Measurements from ENCODE around the gene TSSK2.

TSSK2 gene

DNA sequence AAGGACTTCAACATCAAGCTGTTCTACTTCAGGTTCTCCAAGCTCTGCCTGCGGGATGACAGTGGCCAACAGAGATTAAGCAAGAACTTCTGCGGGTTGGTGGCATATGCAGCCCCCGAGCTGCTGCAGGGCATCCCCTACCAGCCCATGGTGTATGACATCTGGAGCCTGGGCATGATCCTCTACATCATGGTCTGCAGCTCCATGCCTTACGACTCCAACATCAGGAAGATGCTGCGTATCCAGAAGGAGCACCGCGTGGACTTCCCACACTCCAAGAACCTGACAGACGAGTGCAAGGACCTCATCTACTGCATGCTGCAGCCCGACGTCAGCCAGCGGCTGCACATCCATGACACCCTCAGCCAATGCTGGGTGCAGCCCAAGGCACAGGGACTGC is 6.1 kb upstream of the TSSK2 start:
- no peak for DNase-seq (ENCODE audit: low read depth)

DNA sequence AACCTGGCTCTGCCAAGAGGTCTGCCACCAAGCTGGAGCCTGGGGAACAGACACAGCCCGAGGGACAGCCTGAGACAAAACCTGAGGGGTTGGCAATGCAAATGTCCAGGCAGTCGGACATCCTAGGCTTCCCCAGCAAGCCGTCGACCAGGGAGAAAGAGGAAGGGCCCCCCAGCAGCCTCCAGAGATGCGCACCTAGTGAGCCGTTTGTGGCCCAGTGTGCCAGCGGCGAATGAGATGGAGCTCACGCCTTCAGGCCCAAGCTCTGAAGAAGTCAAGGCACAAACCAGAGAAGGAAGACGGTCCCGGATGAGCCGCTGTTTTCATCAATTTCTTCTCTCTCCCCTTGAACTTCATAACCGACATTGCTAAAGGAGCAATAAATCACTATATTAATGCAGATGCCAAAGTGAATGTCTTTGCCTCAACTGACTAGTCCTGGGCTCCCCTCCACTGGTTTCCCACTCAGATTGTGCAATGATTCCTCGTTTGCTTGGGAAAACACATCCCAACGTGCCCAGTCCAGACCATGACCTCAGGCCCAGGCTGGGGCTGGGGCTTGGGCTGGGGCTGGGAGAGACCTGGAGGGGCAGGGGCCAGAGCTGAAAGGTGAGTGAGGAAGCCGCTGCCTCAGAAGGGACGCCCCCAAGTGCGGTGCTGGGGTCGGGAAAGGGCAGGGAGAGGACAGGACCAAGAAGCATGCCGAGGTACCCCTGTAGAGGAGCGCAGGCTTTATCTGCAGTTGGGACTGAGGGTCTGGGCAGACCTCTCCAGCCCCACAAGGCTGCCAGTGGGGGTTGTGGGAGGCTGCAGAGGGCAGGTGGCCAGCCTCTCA is 5.4 kb upstream of the TSSK2 start:
- no peak for DNase-seq (ENCODE audit: low read depth)

DNA sequence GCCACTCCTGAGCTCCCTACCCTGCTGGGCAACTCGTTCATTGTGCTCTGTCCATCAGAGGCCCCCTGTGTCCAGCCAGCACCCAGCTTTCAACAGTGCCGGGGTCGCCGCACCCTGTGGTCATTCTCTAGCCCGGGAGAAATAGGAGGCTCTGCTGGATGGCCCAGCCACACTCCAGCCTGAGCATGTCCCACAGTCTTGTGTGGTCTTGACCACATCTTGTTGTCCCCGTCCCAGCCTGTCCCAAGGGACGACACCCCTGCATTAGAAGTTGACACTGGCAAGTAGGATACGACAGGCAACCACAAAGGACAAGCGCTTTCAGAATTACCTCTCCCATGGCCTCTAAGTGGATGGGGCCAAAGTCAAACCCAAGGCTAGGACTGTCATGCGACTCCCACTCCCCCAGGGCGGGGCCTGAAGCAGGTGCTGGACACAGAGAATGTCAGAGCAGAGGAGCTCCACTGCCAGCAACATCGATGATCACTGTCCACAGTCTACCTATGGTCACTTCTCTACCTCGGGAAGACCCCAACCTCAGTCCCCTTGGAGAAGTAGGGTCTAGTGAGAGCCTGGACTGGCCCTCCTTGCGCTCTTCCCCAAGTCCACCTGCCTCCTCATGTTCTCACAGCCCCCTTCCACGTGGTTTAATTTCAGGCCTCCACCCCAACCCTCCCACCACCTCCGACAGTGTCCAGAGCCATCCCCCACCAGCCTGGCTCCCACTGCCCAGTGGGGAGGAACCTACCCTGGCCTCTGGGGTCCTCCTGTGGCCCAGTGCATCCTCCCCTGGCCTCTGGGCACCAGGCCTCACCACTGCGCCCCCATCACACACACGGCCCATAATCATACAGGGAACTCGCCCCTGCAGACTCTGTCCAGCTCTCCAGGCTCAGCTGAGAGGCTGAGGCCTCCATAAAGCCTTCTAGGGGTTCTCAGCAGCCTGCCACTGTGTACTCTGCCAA is 4.5 kb upstream of the TSSK2 start:
- DNase-seq (ENCODE audit: low read depth) = no peak

DNA sequence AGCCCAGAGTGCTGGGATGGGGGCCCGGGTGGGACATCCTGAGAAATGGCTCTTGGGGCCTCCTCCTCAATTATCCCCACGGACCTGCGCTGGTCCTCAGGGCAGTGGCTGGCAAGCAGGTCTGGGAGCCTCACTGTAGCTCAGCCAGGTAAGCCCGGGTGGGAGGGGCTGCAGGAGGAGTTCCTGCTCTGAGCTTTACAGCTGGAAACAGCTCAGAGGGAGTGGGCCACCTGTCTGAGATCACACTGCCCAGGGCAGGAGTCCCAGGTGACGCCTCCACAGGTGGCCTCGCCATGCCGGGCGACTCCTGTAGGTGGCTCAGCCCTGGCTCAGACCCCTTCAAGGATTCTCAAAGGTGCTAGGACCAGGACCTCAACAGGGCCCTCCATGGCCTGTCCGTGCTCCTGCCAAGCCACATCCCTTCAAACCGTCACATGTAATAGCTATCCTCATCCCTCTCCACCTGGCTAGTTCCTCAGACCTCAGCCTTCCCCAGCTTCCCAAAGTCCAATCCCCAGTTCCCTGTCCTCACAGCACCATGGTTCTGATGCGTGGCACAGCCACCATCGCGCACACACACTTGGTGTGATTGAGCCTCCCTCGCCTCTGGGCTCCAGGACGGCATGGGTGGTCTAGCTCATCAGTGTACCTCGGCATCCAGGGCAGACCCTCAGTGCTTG is 3.6 kb upstream of the TSSK2 start:
- DNase-seq (ENCODE audit: low read depth) = no peak

DNA sequence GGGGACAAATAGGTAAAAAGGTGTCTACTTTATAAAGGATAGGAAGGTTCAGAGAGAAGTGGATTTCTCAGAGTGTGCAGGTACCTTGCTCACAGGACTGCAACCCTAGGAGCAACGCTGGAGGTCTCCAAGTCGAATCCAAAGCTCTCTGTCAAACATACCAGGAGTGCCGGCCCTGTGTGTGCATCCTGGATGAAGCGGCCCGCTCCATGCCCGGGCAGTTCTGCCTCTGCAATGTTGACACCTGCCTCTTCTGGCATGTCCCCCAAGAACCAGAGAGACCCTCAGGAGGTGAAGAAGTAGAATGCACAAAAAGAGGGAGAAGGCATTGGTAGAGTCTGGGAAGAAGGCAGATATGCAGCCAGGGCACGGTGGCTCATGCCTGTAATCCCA is 3.1 kb upstream of the TSSK2 start:
- DNase-seq (ENCODE audit: low read depth) = no peak

DNA sequence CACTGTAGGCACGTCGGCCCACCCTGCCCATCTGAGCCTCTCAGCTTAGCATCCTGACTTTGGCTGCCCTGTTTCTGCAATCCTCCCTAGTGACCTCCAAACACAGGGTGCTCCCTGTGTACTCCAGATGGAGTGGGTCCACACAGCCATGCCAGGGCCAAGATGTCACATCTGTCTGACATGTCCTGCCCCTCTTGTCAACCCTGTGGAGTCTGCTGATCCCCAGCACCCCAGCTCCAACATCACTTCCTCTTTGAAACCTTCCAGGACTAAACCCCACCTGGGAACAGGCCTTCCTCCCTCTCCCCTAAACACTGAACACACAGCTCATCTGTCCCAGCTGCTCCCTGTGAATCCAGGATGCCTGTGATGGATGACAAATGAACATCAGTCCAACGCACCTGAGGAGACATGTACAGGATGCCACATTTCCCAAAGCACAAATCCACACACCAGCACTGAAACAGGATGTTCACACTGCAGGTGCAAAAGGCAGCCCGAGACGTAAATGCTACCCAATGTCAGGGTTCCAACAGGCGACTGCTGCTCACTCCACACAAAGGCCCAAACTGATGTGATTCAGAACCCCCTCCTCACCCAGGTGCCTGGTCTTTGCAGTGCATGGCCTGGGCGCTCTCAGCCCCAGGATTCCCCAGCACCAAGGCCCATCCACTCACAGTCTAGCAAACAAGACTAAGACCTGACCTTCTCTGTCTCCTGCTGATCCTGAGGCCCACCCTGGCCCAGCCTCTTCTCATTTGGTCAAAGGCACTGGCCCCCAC is 2.0 kb upstream of the TSSK2 start:
- no peak for DNase-seq (ENCODE audit: low read depth)

DNA sequence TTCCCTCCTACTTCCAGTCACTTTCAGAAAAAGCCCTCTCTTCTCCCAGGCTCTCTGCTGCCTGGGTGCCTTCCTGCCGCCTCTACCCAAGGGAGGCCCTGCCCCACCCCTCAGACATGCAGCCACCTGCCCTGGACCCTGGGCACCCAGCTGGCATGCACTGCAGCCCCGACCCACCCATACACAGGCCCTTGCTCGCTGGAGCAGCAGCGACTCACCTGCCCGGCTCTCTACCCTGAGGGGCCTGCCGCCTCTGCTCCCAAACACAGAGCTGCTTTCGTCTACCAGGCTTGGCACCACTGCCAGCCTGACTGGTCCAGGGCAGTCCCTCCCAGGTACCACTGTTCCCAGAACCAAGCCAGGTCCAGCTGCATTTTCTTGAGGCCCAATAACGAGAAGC is 1.2 kb upstream of the TSSK2 start:
- DNase-seq (ENCODE audit: low read depth) = no peak

DNA sequence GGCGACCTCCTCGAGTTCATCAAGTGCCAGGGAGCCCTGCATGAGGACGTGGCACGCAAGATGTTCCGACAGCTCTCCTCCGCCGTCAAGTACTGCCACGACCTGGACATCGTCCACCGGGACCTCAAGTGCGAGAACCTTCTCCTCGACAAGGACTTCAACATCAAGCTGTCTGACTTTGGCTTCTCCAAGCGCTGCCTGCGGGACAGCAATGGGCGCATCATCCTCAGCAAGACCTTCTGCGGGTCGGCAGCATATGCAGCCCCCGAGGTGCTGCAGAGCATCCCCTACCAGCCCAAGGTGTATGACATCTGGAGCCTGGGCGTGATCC is 542 bp downstream of the TSSK2 start:
- no peak for DNase-seq (ENCODE audit: low read depth)

DNA sequence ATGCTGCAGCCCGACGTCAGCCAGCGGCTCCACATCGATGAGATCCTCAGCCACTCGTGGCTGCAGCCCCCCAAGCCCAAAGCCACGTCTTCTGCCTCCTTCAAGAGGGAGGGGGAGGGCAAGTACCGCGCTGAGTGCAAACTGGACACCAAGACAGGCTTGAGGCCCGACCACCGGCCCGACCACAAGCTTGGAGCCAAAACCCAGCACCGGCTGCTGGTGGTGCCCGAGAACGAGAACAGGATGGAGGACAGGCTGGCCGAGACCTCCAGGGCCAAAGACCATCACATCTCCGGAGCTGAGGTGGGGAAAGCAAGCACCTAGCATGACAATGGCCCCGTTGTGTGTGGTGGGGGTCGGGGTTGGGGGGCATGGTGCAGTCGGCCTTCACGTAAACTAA is 1.0 kb downstream of the TSSK2 start:
- no peak for DNase-seq (ENCODE audit: low read depth)

DNA sequence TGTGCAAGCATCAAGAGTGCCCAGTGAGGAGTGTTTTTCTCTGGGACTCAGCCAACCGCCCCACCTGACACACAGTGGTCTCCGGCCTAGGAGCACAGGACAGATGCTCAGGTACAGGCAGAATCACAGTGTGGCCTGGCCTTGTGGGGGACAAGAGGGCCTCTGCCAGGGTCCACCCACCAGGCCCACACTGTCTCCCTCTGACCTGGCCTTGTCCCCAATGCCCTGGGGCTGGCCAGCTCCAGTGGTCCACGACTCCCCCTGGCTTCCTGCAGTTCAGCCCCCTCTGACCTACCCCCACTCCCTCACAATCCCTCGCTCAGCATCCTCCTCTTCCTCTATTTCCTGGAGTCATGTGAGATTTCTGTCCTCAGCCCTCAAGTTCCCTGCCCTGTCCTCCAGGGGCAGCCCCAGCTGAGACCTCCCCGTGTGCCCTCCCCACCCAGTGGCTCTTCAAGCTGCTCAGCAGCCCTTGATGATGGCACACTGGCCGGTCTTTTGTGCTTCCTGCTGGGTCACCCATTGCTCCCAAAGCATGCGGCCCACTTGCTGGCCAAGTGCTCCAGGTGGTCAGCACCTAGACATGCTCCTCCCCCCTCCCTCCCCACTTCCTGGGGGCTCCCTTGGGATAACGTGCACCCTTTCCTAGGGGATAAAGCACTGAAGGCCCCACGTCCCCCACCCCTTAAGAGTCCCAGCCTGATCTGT is 1.7 kb downstream of the TSSK2 start:
- no peak for DNase-seq (ENCODE audit: low read depth)

DNA sequence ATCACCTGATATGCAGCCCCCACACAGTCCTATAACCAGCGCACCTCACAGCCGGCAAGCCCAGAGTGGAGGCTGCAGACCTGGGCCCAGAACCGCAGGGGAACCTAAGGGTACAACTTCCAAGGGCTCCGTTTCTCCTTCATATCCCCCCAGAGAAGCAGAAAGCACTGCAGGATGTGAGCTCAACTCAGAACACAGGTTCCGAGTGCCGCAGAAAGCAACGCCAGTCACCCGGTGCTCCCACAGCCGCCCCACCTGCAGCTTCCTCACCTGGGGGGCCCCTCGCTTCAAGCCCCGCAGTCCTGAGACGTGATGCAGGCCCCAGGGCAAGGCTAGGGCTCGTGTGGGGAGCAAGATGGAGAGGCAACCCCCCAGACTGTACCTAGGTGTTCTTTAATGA is 2.5 kb downstream of the TSSK2 start:
- DNase-seq (ENCODE audit: low read depth) = no peak

DNA sequence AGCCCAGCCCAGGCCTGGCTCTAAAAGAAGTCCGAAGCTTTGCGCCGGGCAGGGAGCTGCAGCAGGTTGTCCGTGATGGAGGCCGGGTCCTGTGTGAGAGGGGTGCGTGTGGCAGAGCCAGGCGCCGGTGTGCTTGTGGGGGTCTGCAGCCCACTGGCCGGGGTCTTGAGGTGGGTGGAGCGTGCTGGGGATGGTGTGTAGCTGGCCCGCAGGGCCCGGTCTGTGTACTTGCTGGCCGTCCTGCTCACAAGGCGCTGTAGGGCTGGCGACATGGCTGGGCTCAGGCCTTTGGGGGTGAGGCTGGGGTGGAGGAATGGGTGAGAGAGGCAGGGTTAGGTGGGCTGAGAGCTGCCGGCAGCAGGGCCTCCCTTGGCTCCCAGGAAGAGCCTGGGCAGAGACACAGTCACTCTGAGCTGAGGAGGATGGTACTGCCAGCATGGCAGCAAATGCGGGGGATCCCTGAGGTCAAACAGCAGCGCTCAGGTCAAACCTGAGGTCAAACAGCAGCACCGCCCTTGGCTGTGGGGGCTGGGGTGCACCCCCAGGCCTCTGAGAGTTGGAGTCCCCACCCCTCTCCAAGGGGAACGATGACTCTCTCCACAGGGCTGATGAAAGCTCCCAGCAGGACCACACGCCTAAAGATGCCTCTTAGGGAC is 3.2 kb downstream of the TSSK2 start:
- DNase-seq (ENCODE audit: low read depth) = no peak

DNA sequence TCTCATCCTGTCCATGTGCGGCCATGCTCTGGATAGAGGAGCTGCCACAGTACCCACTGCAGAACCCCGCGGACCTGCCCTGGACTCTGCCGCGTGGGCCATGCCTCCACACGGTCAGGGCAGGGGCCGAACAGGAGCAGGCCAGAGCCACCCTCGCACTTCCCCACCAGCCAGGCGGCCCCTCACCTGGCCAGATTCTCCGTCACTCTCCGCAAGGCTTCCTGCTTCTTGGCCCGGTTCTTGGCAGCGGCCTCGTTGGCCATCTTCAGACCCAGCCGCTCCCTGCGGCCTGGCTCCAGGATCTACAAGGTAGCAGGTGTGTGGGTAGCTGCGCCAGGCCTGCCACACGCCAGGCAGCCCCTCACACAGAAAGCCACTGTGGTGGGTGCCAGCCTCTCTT is 3.8 kb downstream of the TSSK2 start:
- DNase-seq (ENCODE audit: low read depth) = no peak

DNA sequence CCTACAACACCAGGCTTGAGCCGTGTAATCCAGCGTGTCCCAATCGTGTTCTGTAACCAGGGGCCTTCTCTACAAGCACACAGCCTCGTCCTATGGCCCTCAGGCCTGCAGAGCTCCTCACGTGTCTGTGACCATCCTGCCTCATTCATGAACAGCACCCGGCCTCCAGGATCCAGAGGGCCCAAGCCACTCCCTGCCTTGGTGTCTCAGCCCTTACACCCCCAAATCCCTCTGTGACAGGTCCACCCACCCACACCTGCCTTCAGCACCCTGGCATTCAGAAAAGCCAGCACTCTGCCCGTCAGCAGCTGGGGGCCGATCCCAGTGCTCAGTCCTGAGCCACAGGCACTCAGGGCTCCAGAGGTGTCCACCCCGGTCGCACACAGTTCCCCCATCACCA is 5.8 kb downstream of the TSSK2 start:
- DNase-seq (ENCODE audit: low read depth) = no peak

DNA sequence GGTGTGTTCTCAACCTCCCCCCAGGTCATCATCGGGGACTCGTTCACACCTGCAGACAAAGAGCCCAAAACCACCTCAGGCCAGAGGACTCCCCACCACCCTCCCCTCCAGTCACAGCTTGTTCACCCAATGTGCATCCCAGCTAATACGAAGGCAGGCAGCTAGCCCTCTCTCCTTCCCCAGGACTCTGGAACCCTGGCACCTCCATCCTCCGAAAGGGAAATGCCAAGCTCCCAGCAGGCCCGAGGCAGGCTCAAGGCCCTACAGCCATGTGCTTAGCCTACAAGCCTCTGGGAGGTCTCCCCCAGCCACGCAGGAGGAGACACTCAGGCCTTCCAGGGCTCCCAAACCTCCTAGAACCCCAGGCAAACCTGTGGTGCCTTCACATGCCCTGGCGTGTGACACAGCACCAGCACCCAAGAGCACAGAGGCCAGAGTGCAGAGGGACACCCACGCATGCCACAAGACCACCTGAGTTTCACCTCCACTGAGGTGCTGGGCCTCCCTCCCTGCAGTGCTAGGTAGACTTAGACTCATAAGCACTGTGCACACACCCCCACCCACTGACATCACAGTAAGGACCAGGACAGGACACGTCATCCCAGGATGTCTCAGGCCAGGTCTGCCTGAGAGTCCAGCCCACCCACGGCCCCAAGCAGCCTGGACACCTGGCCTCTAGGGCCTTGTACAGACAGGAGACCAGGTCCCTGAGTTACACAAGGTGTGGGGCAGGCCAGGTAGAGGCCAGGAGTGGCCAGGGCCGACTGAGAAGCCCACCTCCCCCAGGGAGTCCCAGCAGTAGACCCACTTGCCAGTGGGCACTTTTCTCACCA is 6.5 kb downstream of the TSSK2 start:
- no peak for DNase-seq (ENCODE audit: low read depth)

DNA sequence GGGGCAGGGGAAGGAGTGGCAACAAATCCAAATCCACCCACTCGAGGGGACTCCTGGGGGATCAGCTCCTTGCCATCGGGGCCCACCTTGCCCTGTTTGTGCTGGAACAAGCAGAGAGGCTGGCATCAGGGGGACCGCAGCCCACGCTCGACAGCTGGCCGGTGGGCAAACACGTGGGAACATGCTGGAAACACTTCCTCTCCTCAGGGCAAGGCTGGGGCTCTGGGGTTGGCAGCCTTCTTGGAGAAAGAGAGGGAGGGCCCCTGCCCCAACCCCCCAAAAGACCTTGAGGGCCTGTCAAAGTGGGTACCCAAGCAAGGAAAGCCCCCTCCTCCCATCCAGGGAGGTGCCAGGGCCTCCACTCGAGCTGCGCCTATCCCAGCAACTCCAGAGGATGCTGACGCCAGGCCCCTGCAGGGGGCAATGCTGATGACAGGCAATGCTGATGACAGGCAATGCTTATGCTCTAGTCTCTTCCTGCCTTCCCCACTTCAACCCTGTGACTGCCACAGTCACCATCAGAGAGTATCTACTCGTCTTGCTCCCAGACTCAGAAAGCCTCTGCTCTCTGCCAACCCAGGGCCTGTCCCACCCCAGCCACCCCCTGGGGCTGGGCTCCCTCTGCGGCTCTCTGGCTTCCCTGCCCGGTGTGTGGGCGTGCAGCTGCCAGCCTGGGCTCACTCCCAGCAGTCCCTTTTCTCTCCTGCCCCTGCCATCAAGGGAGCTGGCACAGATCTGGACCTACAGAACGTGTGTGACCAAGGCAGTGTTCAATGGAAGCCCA is 7.3 kb downstream of the TSSK2 start:
- DNase-seq (ENCODE audit: low read depth) = no peak

DNA sequence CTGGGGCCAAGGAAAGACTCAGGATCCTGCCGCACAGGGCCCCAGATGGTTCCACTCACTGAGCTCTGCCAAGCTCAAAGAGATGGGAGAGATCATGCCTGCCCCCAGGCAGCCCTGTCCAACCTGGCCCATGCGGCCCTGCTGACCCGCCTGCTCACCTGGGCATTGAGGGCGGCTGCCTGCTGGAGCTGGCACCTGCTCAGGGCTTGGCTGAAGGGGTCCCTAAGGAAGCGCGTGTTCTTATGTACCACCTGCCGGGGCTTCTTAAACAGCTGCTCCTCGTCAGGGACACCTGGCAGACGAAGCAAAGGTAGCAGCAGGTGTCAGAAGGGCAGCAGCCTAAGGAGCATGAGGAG is 7.9 kb downstream of the TSSK2 start:
- DNase-seq (ENCODE audit: low read depth) = no peak

DNA sequence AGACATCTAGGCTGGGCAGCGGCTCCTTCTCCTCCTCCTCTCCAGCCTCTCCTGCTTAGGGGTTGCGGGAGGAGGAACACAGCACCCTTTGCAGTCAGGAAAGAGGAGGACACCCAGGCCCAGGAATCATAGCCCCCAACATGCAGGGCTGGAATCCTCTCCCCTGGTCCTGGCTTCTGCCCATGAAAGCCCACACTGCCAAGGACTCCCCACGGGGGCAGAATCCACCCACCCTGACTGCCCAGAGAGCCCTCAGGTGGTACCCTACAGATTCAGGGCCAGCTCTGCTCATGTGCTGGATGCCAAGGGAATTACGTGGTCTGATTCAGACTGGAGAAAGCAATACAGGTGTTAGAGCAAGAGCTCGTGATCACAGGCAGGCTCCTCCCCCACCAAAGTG is 8.9 kb downstream of the TSSK2 start:
- no peak for DNase-seq (ENCODE audit: low read depth)

DNA sequence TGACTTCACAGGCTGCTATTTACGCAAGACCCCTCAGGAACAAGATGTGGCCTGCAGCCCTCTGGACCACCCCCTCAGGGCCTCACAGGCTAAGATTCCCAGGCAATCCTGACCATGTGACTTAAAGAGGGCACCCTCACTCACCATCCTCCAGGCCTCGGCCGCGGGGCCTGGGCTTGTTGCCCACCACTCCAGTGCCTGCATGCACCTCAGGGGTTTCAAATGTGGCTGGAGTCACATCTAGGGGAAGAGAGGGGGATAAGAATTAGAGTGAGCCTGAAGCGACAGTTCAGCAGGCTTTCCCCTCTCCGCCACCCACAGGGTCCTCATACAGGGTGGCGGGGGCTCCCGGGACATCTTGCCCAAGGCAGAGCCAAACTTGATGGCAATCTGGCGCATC is 11.3 kb downstream of the TSSK2 start:
- DNase-seq (ENCODE audit: low read depth) = no peak
